Mesenchymal stem cell (in vitro differentiated cells and primary cell): ENCODE results near the gene TBC1D21.
A peak's percentile ranks its signal among the peaks of the same experiment; 100 is the strongest.

Source experiments
- DNase-seq: peaks from one replicate; pipeline ENCODE4 v3.0.0-alpha.2; 2013
- H2AFZ ChIP-seq: one replicate; pipeline ENCODE4 v1.6.1; 2013; ENCODE audit warnings: low read depth, mild to moderate bottlenecking, control low read depth, inconsistent platforms, low read length, moderate library complexity
- H2AK5ac ChIP-seq: 2 replicates; pipeline ENCODE4 v1.6.1; 2013; ENCODE audit warnings: low read length, moderate library complexity, mild to moderate bottlenecking, inconsistent platforms; ENCODE audit not compliant: severe bottlenecking
- H2BK120ac ChIP-seq: one replicate; pipeline ENCODE4 v1.6.1; 2013; ENCODE audit warnings: low read depth, mild to moderate bottlenecking, inconsistent platforms, low read length, moderate library complexity
- H2BK12ac ChIP-seq, 2 experiments: one replicate each; pipeline ENCODE4 v1.6.1; 2013; ENCODE audit warnings: inconsistent platforms in 2 of 2, low read length in 2 of 2, mild to moderate bottlenecking in 2 of 2, moderate library complexity in 2 of 2, control low read depth in 1 of 2
- H2BK15ac ChIP-seq: one replicate; pipeline ENCODE4 v1.6.1; 2013; ENCODE audit warnings: mild to moderate bottlenecking, low read depth, inconsistent platforms; ENCODE audit not compliant: poor library complexity, severe bottlenecking
- H2BK5ac ChIP-seq: 2 replicates; pipeline ENCODE4 v1.6.1; 2013; ENCODE audit warnings: low read depth, mild to moderate bottlenecking, low read length, control low read depth, inconsistent platforms; ENCODE audit not compliant: poor library complexity, severe bottlenecking
- H3K14ac ChIP-seq, 2 experiments: one replicate each; pipeline ENCODE4 v1.6.1; 2013; ENCODE audit warnings: inconsistent platforms in 2 of 2, low read length in 2 of 2, control low read depth in 1 of 2, mild to moderate bottlenecking in 1 of 2, moderate library complexity in 1 of 2
- H3K18ac ChIP-seq, 2 experiments: one replicate each; pipeline ENCODE4 v1.6.1; 2013; ENCODE audit warnings: inconsistent platforms in 2 of 2, low read length in 2 of 2, control low read depth in 1 of 2, low read depth in 1 of 2, mild to moderate bottlenecking in 1 of 2
- H3K23ac ChIP-seq, 2 experiments: one replicate each; pipeline ENCODE4 v1.6.1; 2013; ENCODE audit warnings: inconsistent platforms in 2 of 2, low read length in 2 of 2, mild to moderate bottlenecking in 2 of 2, moderate library complexity in 2 of 2, control low read depth in 1 of 2
- H3K27ac ChIP-seq: 2 replicates; pipeline ENCODE4 v1.5.1; 2013; ENCODE audit warnings: mild to moderate bottlenecking, moderate library complexity, low read length, control low read depth, inconsistent platforms; ENCODE audit not compliant: poor library complexity, severe bottlenecking
- H3K27me3 ChIP-seq, 2 experiments: 2 replicates each; pipeline versions ENCODE4 v1.6.1 to v1.7.0; 2013; ENCODE audit warnings: low read length in 2 of 2, mild to moderate bottlenecking in 2 of 2, moderate library complexity in 2 of 2, control low read depth in 1 of 2, inconsistent platforms in 1 of 2; ENCODE audit not compliant: control insufficient read depth in 1 of 2, insufficient read depth in 1 of 2
- H3K36me3 ChIP-seq, 2 experiments: 2 replicates each; pipeline versions ENCODE4 v1.6.1 to v1.7.0; 2013; ENCODE audit warnings: low read length in 2 of 2, control low read depth in 1 of 2, inconsistent platforms in 1 of 2, low read depth in 1 of 2, mild to moderate bottlenecking in 1 of 2; ENCODE audit not compliant: insufficient read depth in 2 of 2, control insufficient read depth in 1 of 2
- H3K4ac ChIP-seq, 2 experiments: one replicate each; pipeline ENCODE4 v1.6.1; 2013; ENCODE audit warnings: inconsistent platforms in 2 of 2, low read length in 2 of 2, mild to moderate bottlenecking in 2 of 2, moderate library complexity in 2 of 2, control low read depth in 1 of 2, low read depth in 1 of 2
- H3K4me1 ChIP-seq: 2 replicates; pipeline ENCODE4 v1.6.1; 2013; ENCODE audit warnings: low read depth, low read length, control low read depth; ENCODE audit not compliant: control insufficient read depth, insufficient read depth
- H3K4me2 ChIP-seq: 2 replicates; pipeline ENCODE4 v1.6.1; 2013; ENCODE audit warnings: low read length, mild to moderate bottlenecking, inconsistent platforms; ENCODE audit not compliant: poor library complexity, severe bottlenecking
- H3K4me3 ChIP-seq, 2 experiments: 2 replicates each; pipeline versions ENCODE4 v1.5.1 to v1.7.0; 2013; ENCODE audit warnings: low read length in 2 of 2, mild to moderate bottlenecking in 2 of 2, control low read depth in 1 of 2, low read depth in 1 of 2; ENCODE audit not compliant: insufficient read depth in 1 of 2
- H3K79me1 ChIP-seq: replicated peaks from 2 replicates; pipeline ENCODE4 v1.6.1; 2013; ENCODE audit warnings: mild to moderate bottlenecking, control low read depth, low read length, inconsistent platforms; ENCODE audit not compliant: poor library complexity, severe bottlenecking
- H3K9ac ChIP-seq: 2 replicates; pipeline ENCODE4 v1.7.0; 2013; ENCODE audit warnings: mild to moderate bottlenecking, low read length, moderate library complexity
- H3K9me3 ChIP-seq: 2 replicates; pipeline ENCODE4 v1.7.0; 2013; ENCODE audit warnings: mild to moderate bottlenecking, low read length; ENCODE audit not compliant: control insufficient read depth
- H4K8ac ChIP-seq: one replicate; pipeline ENCODE4 v1.6.1; 2013; ENCODE audit warnings: inconsistent platforms, mild to moderate bottlenecking, low read length, moderate library complexity
- H4K91ac ChIP-seq: one replicate; pipeline ENCODE4 v1.6.1; 2013; ENCODE audit warnings: mild to moderate bottlenecking, low read length, inconsistent platforms
- WGBS: methylation state at CpG from one replicate; pipeline ENCODE4 v1.1.7; 2013; ENCODE audit warnings: mixed read lengths; 5-methylcytosine and 5-hydroxymethylcytosine counted together

TBC1D21 gene

GRCh38 chr15:73924171-73924921, 51.0 kb downstream of the TBC1D21 start:
- Histone ChIP-seq H3K9ac (peak overlapping the region; percentile 90), H2BK12ac (peak overlapping the region; percentile 97 to 98), H3K4ac (peak overlapping the region; percentile 76 to 95), H3K36me3 (peaks cover 5 to 11% of the 10 kb centered on the region in 2 experiments), H4K91ac (peak overlapping the region; percentile 99), H2BK120ac (peak overlapping the region; percentile 97), H4K8ac (peak overlapping the region; percentile 100), H3K18ac (peak overlapping the region; percentile 85 to 89), H2AK5ac (peak overlapping the region; percentile 79), H3K4me1 (peaks cover 50% of the 10 kb centered on the region), H3K4me3 (peak overlapping the region in 1 of 2 experiments; percentile 45), H3K79me1 (peaks cover 19% of the 10 kb centered on the region), H3K27me3 (no peaks in the 10 kb centered on the region), H3K27ac (peak overlapping the region; percentile 95), H2BK5ac (peak overlapping the region; percentile 85), H3K4me2 (peak overlapping the region; percentile 30), H3K14ac (peak overlapping the region; percentile 28 to 74), H2AFZ (no peak overlapping the region), H2BK15ac (peak overlapping the region; percentile 96), H3K9me3 (no peaks in the 10 kb centered on the region), H3K23ac (no peak overlapping the region)
- 1% methylated on average over 11 of the region's 12 CpGs for WGBS
- DNase-seq = peak; percentile 88

- no peak for DNase-seq
- 36% methylated on average over 8 of the region's 8 CpGs for WGBS
- peak overlapping the region; percentile 55 for H4K91ac ChIP-seq
- H3K27ac ChIP-seq = peak overlapping the region; percentile 95
- H2BK120ac ChIP-seq = no peak overlapping the region
- H4K8ac ChIP-seq = peak overlapping the region; percentile 10
- H3K9me3 ChIP-seq = no peaks in the 10 kb centered on the region
- H3K79me1 ChIP-seq = peaks cover 11% of the 10 kb centered on the region
- H3K18ac ChIP-seq = peak overlapping the region; percentile 60 to 67
- H3K36me3 ChIP-seq = peaks cover 0 to 16% of the 10 kb centered on the region in 2 experiments
- H3K14ac ChIP-seq = peak overlapping the region in 1 of 2 experiments; percentile 19
- peak overlapping the region; percentile 90 for H3K9ac ChIP-seq
- H3K27me3 ChIP-seq = no peaks in the 10 kb centered on the region
- H2AK5ac ChIP-seq = peak overlapping the region; percentile 69
- no peak overlapping the region for H3K23ac ChIP-seq
- peaks cover 64% of the 10 kb centered on the region for H3K4me1 ChIP-seq
- peak overlapping the region; percentile 85 for H3K4me2 ChIP-seq
- H3K4ac ChIP-seq = peak overlapping the region; percentile 75 to 76
- H2BK15ac ChIP-seq = peak overlapping the region; percentile 95
- H2BK12ac ChIP-seq = peak overlapping the region; percentile 31 to 92
- peak overlapping the region; percentile 36 to 96 for H3K4me3 ChIP-seq
- peak overlapping the region; percentile 75 for H2BK5ac ChIP-seq
- H2AFZ ChIP-seq = no peak overlapping the region
These were observed 52.5 kb downstream of the TBC1D21 start for GRCh38 chr15:73925848-73926218.

GRCh38 chr15:73926219-73927002, 53.0 kb downstream of the TBC1D21 start, which contains the start of gene LOXL1:
LOXL1 (plus strand) TSS chr15:73926462; CDS start chr15:73926784, 322 bp downstream.
- peak within 1 kb of the TSS; percentile 66 for H4K8ac ChIP-seq
- H3K4me1 ChIP-seq = peaks cover 64% of the 10 kb centered on the region
- H2BK12ac ChIP-seq = peak within 1 kb of the TSS; percentile 75 to 92
- H3K18ac ChIP-seq = peak within 1 kb of the TSS; percentile 90 to 98
- peak within 1 kb of the TSS in 1 of 2 experiments; percentile 92 for H3K14ac ChIP-seq
- H2AFZ ChIP-seq = peak within 1 kb of the TSS; percentile 60
- peak within 1 kb of the TSS; percentile 97 for H2BK15ac ChIP-seq
- H2BK5ac ChIP-seq = peak within 1 kb of the TSS; percentile 75
- peaks cover 2 to 19% of the 10 kb centered on the region in 2 experiments for H3K36me3 ChIP-seq
- under 1% methylated on average over 47 of the region's 47 CpGs for WGBS
- peak within 1 kb of the TSS in 1 of 2 experiments; percentile 91 for H3K23ac ChIP-seq
- peak within 1 kb of the TSS; percentile 73 for H2AK5ac ChIP-seq
- peak; percentile 92 for DNase-seq
- peak within 1 kb of the TSS; percentile 85 for H3K4me2 ChIP-seq
- peak within 1 kb of the TSS; percentile 77 to 96 for H3K4me3 ChIP-seq
- H3K4ac ChIP-seq = peak within 1 kb of the TSS; percentile 75 to 91
- H3K27me3 ChIP-seq = no peaks in the 10 kb centered on the region
- peaks cover 7% of the 10 kb centered on the region for H3K79me1 ChIP-seq
- peak within 1 kb of the TSS; percentile 96 for H3K27ac ChIP-seq
- no peaks in the 10 kb centered on the region for H3K9me3 ChIP-seq
- H3K9ac ChIP-seq = peak within 1 kb of the TSS; percentile 90
- peak within 1 kb of the TSS; percentile 91 for H2BK120ac ChIP-seq
- H4K91ac ChIP-seq = peak within 1 kb of the TSS; percentile 95
